ENCODE measurements around the gene PHGDH.

PHGDH gene

DNA sequence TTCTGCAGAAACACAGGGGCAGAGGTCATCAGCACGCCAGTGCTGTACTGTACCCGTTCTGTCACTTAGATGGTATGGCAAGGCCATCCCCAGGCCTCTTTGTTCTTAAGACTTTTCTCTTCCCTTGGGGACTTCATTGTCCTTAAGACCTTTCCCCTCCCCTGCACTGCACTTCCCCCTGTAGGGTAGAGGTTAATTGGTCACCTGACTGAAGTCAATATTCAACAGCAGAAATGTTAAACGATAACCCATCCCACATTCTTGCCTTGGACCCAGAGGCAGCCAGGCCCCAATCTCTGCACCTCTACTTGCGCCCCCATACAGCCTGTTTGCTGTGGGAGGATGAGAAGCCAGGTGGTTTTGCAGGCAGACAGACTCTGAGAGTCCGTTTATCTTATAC, 10.2 kb downstream of the PHGDH start:
- ChIA-PET POLR2A (interaction anchor here (0.8 kb wide), 1 partner anchor 10 kb away, joined by 5 read pairs; the partner anchor contains the start of gene PHGDH), CTCF (no interaction called here)
- DNase-seq (ENCODE audit: extremely low spot score), result no peak
- TF ChIP-seq ELF4 (IDR thresholded peaks at IDR 0.05) (no peak), HDGF (IDR thresholded peaks at IDR 0.05; ENCODE audit: borderline replicate concordance) (no peak), TARDBP (IDR thresholded peaks at IDR 0.05) (no peak), L3MBTL2 (conservative IDR thresholded peaks at IDR 0.05) (no peak), CTBP1 (IDR thresholded peaks at IDR 0.05; ENCODE audit: borderline replicate concordance) (no peak), BHLHE40 (IDR thresholded peaks at IDR 0.05; ENCODE audit: borderline replicate concordance) (no peak)
- TF ChIP-seq, protein P1, sequence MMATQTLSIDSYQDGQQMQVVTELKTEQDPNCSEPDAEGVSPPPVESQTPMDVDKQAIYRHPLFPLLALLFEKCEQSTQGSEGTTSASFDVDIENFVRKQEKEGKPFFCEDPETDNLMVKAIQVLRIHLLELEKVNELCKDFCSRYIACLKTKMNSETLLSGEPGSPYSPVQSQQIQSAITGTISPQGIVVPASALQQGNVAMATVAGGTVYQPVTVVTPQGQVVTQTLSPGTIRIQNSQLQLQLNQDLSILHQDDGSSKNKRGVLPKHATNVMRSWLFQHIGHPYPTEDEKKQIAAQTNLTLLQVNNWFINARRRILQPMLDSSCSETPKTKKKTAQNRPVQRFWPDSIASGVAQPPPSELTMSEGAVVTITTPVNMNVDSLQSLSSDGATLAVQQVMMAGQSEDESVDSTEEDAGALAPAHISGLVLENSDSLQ (IDR thresholded peaks at IDR 0.05), result no peak

DNA sequence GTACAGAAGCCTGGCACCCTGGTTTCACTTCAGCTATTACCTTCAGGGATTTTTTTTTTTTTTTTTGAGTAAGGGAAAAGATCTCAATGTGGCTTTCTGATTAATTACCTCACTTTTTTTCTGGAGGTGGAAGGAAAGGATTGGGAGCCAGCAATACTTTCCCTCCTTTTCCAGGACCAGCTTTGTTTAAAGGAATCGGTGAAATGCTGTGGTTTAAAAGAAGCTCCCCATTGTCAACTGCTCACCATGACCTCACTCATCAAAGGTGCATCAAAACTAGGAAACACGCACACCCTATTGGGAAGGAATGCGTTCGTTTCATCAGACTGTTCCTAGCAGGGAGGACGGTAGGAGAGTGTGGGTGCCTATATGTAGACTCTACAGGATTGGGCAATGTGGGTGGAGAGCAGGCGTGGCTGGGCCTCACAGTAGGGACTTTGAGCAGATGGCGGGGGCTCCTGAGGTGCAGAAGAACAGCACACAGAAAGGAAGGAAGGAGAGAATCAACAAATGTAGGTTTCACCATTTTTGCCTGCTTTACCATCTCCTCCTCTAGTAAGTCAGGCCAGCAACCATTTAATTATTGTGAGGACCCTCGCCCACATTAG, 13.0 kb downstream of the PHGDH start:
- TF ChIP-seq L3MBTL2 (conservative IDR thresholded peaks at IDR 0.05) (no peak), FOXK2 (IDR thresholded peaks at IDR 0.05) (no peak), CTBP1 (IDR thresholded peaks at IDR 0.05; ENCODE audit: borderline replicate concordance) (no peak), SP1 (IDR thresholded peaks at IDR 0.05) (no peak), ELF4 (IDR thresholded peaks at IDR 0.05) (no peak), ZNF384 (IDR thresholded peaks at IDR 0.05) (no peak), ARNT (IDR thresholded peaks at IDR 0.05) (no peak), FOXM1 (IDR thresholded peaks at IDR 0.05; ENCODE audit: borderline replicate concordance) (no peak)
- no peak for DNase-seq (ENCODE audit: extremely low spot score)
- CTCF ChIA-PET, result interaction anchor here (0.6 to 0.7 kb wide), 2 partner anchors 20 to 34 kb away, joined by 3 to 7 read pairs; no protein-coding TSS in a partner anchor
- POLR2A ChIA-PET, result interaction anchor here (1.4 to 2.6 kb wide), 2 partner anchors 10 to 13 kb away, joined by 3 to 10 read pairs; partner anchors contain the start of gene PHGDH

DNA sequence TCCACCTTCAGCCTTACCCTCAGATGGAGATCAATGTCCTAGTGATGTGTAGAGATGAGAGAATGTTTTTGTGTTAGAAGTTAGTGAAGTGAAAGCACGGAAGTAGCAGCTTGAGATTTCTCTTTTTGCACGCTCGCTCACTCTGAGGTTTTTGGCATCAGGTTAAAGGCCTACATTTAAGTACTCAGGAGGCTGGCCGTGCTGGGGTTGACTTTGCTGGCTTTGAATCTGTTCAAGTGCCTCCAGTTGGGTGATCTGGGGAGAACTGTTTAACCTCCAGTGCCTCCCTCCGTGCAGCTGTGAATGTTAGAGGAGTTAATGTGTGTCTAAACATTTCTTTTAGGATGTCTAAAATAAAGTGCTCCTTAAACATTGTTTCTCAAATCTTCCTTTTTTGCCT, 13.9 kb downstream of the PHGDH start:
- TF ChIP-seq ELF4 (IDR thresholded peaks at IDR 0.05) (no peak), SUZ12 (IDR thresholded peaks at IDR 0.05) (no peak), ARNT (IDR thresholded peaks at IDR 0.05) (no peak), SP1 (IDR thresholded peaks at IDR 0.05) (no peak), BHLHE40 (IDR thresholded peaks at IDR 0.05; ENCODE audit: borderline replicate concordance) (no peak), LEF1 (IDR thresholded peaks at IDR 0.05; ENCODE audit: borderline replicate concordance) (no peak), FOXK2 (IDR thresholded peaks at IDR 0.05) (no peak), L3MBTL2 (conservative IDR thresholded peaks at IDR 0.05) (no peak), TARDBP (IDR thresholded peaks at IDR 0.05) (no peak), ZNF384 (IDR thresholded peaks at IDR 0.05) (no peak), HDGF (IDR thresholded peaks at IDR 0.05; ENCODE audit: borderline replicate concordance) (no peak)
- TF ChIP-seq, protein P1 (IDR thresholded peaks at IDR 0.05), result no peak
- DNase-seq (ENCODE audit: extremely low spot score), result no peak
- ChIA-PET POLR2A (interaction anchor here (2.6 kb wide), 1 partner anchor 14 kb away, joined by 10 read pairs; the partner anchor contains the start of gene PHGDH), CTCF (no interaction called here)

DNA sequence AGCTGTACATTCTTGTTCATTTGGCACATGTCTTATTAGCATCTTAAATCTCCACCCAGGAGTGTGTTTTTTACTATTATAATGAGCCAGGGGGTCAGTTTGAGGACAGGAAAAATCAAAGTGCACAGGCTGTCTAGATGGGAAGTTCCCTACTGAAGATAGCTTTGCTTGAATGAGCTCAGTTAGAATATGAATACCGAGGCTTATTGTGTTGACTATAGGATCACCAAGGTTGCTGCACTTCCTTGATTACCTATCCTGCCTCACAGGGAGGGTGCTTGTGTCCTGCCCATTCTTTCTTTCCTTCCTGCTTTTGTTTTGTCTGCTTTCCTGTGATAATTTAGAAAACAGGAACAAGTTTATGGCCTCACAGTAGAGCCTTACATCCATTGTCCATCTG, 16.3 kb downstream of the PHGDH start:
- DNase-seq (ENCODE audit: extremely low spot score), result no peak
- TF ChIP-seq FOXK2 (IDR thresholded peaks at IDR 0.05) (no peak), ARNT (IDR thresholded peaks at IDR 0.05) (no peak), ZNF384 (IDR thresholded peaks at IDR 0.05) (no peak), ELF4 (IDR thresholded peaks at IDR 0.05) (no peak), HDGF (IDR thresholded peaks at IDR 0.05; ENCODE audit: borderline replicate concordance) (no peak)
- TF ChIP-seq, protein P1 (IDR thresholded peaks at IDR 0.05), result no peak
- ChIA-PET POLR2A (interaction anchor here (1.5 kb wide), 1 partner anchor 14 kb away, joined by 7 read pairs; no protein-coding TSS in a partner anchor), CTCF (no interaction called here)

DNA sequence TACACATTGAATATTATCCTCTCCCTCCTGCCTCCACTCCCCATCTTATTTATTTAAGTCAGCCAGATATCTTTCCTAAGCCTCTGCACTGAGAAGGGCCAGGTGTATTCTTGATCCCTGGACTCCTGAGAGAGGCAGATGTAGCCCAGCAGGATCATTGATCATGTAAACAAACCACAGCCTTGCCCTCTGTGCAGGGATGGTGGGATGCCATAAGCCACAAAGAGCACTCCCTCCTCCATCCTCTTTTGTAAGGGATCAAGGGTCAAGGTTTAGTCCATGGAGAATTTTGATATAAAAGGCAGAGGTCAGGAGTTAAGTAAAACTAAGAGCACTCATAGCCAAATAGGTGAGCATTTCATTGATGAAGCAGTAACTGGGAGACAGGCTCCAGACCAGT, 17.3 kb downstream of the PHGDH start:
- CTCF ChIA-PET, result interaction anchor here (0.9 kb wide), 1 partner anchor 15 kb away, joined by 3 read pairs; no protein-coding TSS in a partner anchor
- POLR2A ChIA-PET, result interaction anchor here (1.5 kb wide), 1 partner anchor 15 kb away, joined by 7 read pairs; no protein-coding TSS in a partner anchor
- no peak for DNase-seq (ENCODE audit: extremely low spot score)
- TF ChIP-seq SUZ12 (IDR thresholded peaks at IDR 0.05), result no peak
- TF ChIP-seq FOXK2 (IDR thresholded peaks at IDR 0.05), result no peak
- no peak for TF ChIP-seq ZNF384 (IDR thresholded peaks at IDR 0.05)
- TF ChIP-seq ARNT (IDR thresholded peaks at IDR 0.05), result no peak
- no peak for TF ChIP-seq FOXA1 (IDR thresholded peaks at IDR 0.05)
- no peak for TF ChIP-seq LEF1 (IDR thresholded peaks at IDR 0.05; ENCODE audit: borderline replicate concordance)
- TF ChIP-seq NFRKB (IDR thresholded peaks at IDR 0.05), result no peak
- TF ChIP-seq HDGF (IDR thresholded peaks at IDR 0.05; ENCODE audit: borderline replicate concordance), result no peak
- TF ChIP-seq ELF4 (IDR thresholded peaks at IDR 0.05), result no peak
- no peak for TF ChIP-seq CTBP1 (IDR thresholded peaks at IDR 0.05; ENCODE audit: borderline replicate concordance)
- no peak for TF ChIP-seq FOXM1 (IDR thresholded peaks at IDR 0.05; ENCODE audit: borderline replicate concordance)
- TF ChIP-seq SP1 (IDR thresholded peaks at IDR 0.05), result no peak

DNA sequence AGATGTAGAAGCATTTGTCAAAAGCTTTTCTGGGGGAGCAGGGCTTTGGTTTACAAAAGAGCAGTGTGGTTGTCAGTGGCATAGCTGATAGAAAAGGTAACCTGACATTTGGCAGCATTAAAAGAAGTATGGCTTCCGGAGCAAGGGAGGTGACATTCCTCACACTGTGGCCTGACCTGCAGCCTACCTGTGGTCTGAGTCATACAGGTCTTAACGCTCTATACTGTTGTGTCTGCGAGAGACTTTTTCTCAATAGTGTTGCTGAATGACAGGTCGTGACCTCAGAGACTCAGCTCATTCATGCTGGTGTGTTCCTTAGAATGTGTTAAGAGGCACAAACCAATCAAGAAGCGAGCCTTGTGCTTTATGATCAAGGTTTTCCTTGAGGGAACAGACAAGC, 19.3 kb downstream of the PHGDH start:
- no peak for DNase-seq (ENCODE audit: extremely low spot score)
- POLR2A ChIA-PET, result interaction anchor here (0.8 to 1.8 kb wide), 2 partner anchors 17 to 19 kb away, joined by 3 to 6 read pairs; partner anchors contain the start of gene PHGDH
- TF ChIP-seq NFRKB (IDR thresholded peaks at IDR 0.05) (no peak), BHLHE40 (IDR thresholded peaks at IDR 0.05; ENCODE audit: borderline replicate concordance) (no peak), HDGF (IDR thresholded peaks at IDR 0.05; ENCODE audit: borderline replicate concordance) (no peak), SP1 (IDR thresholded peaks at IDR 0.05) (no peak), FOXA1 (IDR thresholded peaks at IDR 0.05) (no peak), FOXK2 (IDR thresholded peaks at IDR 0.05) (no peak), TARDBP (IDR thresholded peaks at IDR 0.05) (no peak), ELF4 (IDR thresholded peaks at IDR 0.05) (no peak), SUZ12 (IDR thresholded peaks at IDR 0.05) (no peak), ZNF384 (IDR thresholded peaks at IDR 0.05) (no peak), ARNT (IDR thresholded peaks at IDR 0.05) (no peak), FOXM1 (IDR thresholded peaks at IDR 0.05; ENCODE audit: borderline replicate concordance) (no peak), L3MBTL2 (conservative IDR thresholded peaks at IDR 0.05) (no peak), CTBP1 (IDR thresholded peaks at IDR 0.05; ENCODE audit: borderline replicate concordance) (no peak), LEF1 (IDR thresholded peaks at IDR 0.05; ENCODE audit: borderline replicate concordance) (no peak)
- TF ChIP-seq, protein P1 (IDR thresholded peaks at IDR 0.05), result no peak
- CTCF ChIA-PET, result no interaction called here
